Esophagus muscularis mucosa (tissue), 3 donors: ENCODE data around the gene CT45A1.

Source experiments
- CTCF ChIP-seq, 3 experiments: fragments of 200-600 bp in 2 of 3; fragments of 450-650 bp in 1 of 3; sonication (generic) in 2 of 3; IDR thresholded peaks; one replicate each; pipeline ENCODE4 v1.5.1; 2017 to 2019; ENCODE audit warnings: antibody characterized with exemption in 3 of 3, mild to moderate bottlenecking in 2 of 3, moderate library complexity in 1 of 3
- POLR2A ChIP-seq: fragments of 450-650 bp; IDR thresholded peaks from one replicate; pipeline ENCODE4 v1.6.1; 2017; ENCODE audit warnings: antibody characterized with exemption, moderate library complexity, mild to moderate bottlenecking, low read depth
- POLR2AphosphoS5 ChIP-seq, 2 donors: sonication (generic); formaldehyde crosslinking; IDR thresholded peaks; one replicate each; pipeline ENCODE4 v1.6.1; 2017; ENCODE audit warnings: antibody characterized with exemption in 2 of 2

DNA sequence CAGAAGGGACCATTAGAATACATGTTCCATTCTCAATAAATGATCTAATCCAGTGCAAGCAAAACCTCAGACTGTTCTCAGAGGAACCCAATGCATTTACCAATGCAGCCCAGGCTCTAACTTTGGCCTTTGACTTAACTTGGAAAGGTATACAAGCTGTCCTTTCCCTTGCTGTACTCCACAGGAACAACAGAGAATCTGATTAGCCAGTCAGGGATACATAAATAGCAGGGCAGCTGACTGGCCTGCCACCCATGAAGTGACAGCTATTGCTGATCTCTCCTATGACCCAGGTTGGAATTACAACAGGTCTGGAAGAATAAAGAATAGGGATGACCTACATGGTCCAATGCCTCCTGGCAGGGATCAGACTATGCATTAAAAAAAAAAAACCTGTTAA lies 14.5 kb upstream of the CT45A1 start:
- TF ChIP-seq POLR2A (no peak), CTCF (IDR thresholded peaks at IDR 0.05) (no peak), POLR2AphosphoS5 (IDR thresholded peaks at IDR 0.05) (no peak)
